Measurements from ENCODE around the gene PAPPA.

Gene PAPPA

GRCh38 chr9:116232424-116233159 lies 79.0 kb downstream of the PAPPA start:
- Histone ChIP-seq H3K4me3 (ENCODE audit: low read length) (no peak overlapping the region), H3K4me2 (ENCODE audit: low read length) (no peak overlapping the region), H3K36me3 (ENCODE audit: control insufficient read depth, insufficient read depth, low read length) (no peaks in the 10 kb centered on the region), H3K4me1 (ENCODE audit: control insufficient read depth, low read depth, low read length) (no peaks in the 10 kb centered on the region), H3K9ac (ENCODE audit: low read length) (no peak overlapping the region), H3K18ac (ENCODE audit: low read length) (peak overlapping the region; percentile 45), H3K27ac (ENCODE audit: low read depth, low read length) (no peak overlapping the region), H3K56ac (ENCODE audit: low read length) (no peak overlapping the region), H4K5ac (ENCODE audit: low read length) (no peak overlapping the region), H3K4ac (ENCODE audit: low read depth, low read length) (no peak overlapping the region), H3K23ac (ENCODE audit: low read length) (no peak overlapping the region), H4K8ac (ENCODE audit: low read depth, low read length) (no peak overlapping the region), H3K27me3 (ENCODE audit: insufficient read depth, low read length, poor library complexity) (no peaks in the 10 kb centered on the region), H3K79me2 (ENCODE audit: control insufficient read depth, insufficient read depth, low read length) (no peaks in the 10 kb centered on the region), H2BK120ac (ENCODE audit: low read depth, low read length) (no peak overlapping the region), H2AK5ac (ENCODE audit: low read length) (no peak overlapping the region), H3K79me1 (ENCODE audit: low read length) (no peaks in the 10 kb centered on the region), H2BK5ac (ENCODE audit: low read length) (no peak overlapping the region), H2BK15ac (replicated peaks; ENCODE audit: low read depth) (no peak overlapping the region)
- WGBS (ENCODE audit: extremely low coverage, insufficient coverage, low lambda C conversion rate): no CpG with 5 or more reads among the region's 5 CpGs
- peak; percentile 53 for DNase-seq

GRCh38 chr9:116233160-116233530 lies 79.6 kb downstream of the PAPPA start:
- Histone ChIP-seq H3K4me2 (ENCODE audit: low read length) (no peak overlapping the region), H3K18ac (ENCODE audit: low read length) (no peak overlapping the region), H3K79me1 (ENCODE audit: low read length) (no peaks in the 10 kb centered on the region), H4K5ac (ENCODE audit: low read length) (no peak overlapping the region), H3K23ac (ENCODE audit: low read length) (no peak overlapping the region), H3K4ac (ENCODE audit: low read depth, low read length) (no peak overlapping the region), H2AK5ac (ENCODE audit: low read length) (no peak overlapping the region), H2BK120ac (ENCODE audit: low read depth, low read length) (no peak overlapping the region), H2BK5ac (ENCODE audit: low read length) (no peak overlapping the region), H3K27me3 (ENCODE audit: insufficient read depth, low read length, poor library complexity) (no peaks in the 10 kb centered on the region), H3K36me3 (ENCODE audit: control insufficient read depth, insufficient read depth, low read length) (no peaks in the 10 kb centered on the region), H3K4me1 (ENCODE audit: control insufficient read depth, low read depth, low read length) (no peaks in the 10 kb centered on the region), H3K4me3 (ENCODE audit: low read length) (no peak overlapping the region), H4K8ac (ENCODE audit: low read depth, low read length) (no peak overlapping the region), H3K27ac (ENCODE audit: low read depth, low read length) (peak overlapping the region; percentile 19), H2BK15ac (replicated peaks; ENCODE audit: low read depth) (no peak overlapping the region), H3K79me2 (ENCODE audit: control insufficient read depth, insufficient read depth, low read length) (no peaks in the 10 kb centered on the region), H3K9ac (ENCODE audit: low read length) (no peak overlapping the region), H3K56ac (ENCODE audit: low read length) (no peak overlapping the region)
- no CpG with 5 or more reads among the region's 3 CpGs for WGBS (ENCODE audit: extremely low coverage, insufficient coverage, low lambda C conversion rate)
- no peak for DNase-seq

- no peak overlapping the region for H2BK5ac ChIP-seq (ENCODE audit: low read length)
- H3K56ac ChIP-seq (ENCODE audit: low read length): no peak overlapping the region
- no peak overlapping the region for H3K4ac ChIP-seq (ENCODE audit: low read depth, low read length)
- H3K23ac ChIP-seq (ENCODE audit: low read length): no peak overlapping the region
- H3K4me2 ChIP-seq (ENCODE audit: low read length): no peak overlapping the region
- WGBS (ENCODE audit: extremely low coverage, insufficient coverage, low lambda C conversion rate): no CpG with 5 or more reads among the region's 4 CpGs
- no peaks in the 10 kb centered on the region for H3K36me3 ChIP-seq (ENCODE audit: control insufficient read depth, insufficient read depth, low read length)
- peak overlapping the region; percentile 19 for H3K27ac ChIP-seq (ENCODE audit: low read depth, low read length)
- H3K18ac ChIP-seq (ENCODE audit: low read length): no peak overlapping the region
- H3K9ac ChIP-seq (ENCODE audit: low read length): no peak overlapping the region
- H4K8ac ChIP-seq (ENCODE audit: low read depth, low read length): no peak overlapping the region
- peak; percentile 97 for DNase-seq
- no peak overlapping the region for H3K4me3 ChIP-seq (ENCODE audit: low read length)
- H3K79me1 ChIP-seq (ENCODE audit: low read length): no peaks in the 10 kb centered on the region
- no peak overlapping the region for H2BK120ac ChIP-seq (ENCODE audit: low read depth, low read length)
- H2AK5ac ChIP-seq (ENCODE audit: low read length): no peak overlapping the region
- no peaks in the 10 kb centered on the region for H3K27me3 ChIP-seq (ENCODE audit: insufficient read depth, low read length, poor library complexity)
- no peak overlapping the region for H2BK15ac ChIP-seq (replicated peaks; ENCODE audit: low read depth)
- H4K5ac ChIP-seq (ENCODE audit: low read length): no peak overlapping the region
- no peaks in the 10 kb centered on the region for H3K79me2 ChIP-seq (ENCODE audit: control insufficient read depth, insufficient read depth, low read length)
- H3K4me1 ChIP-seq (ENCODE audit: control insufficient read depth, low read depth, low read length): no peaks in the 10 kb centered on the region
These were observed 80.5 kb downstream of the PAPPA start for GRCh38 chr9:116234081-116234480.

GRCh38 chr9:116236979-116237378 lies 83.4 kb downstream of the PAPPA start:
- no peak overlapping the region for H3K4me2 ChIP-seq (ENCODE audit: low read length)
- no peak overlapping the region for H3K4me3 ChIP-seq (ENCODE audit: low read length)
- no peak overlapping the region for H3K56ac ChIP-seq (ENCODE audit: low read length)
- no peak overlapping the region for H3K9ac ChIP-seq (ENCODE audit: low read length)
- H2BK120ac ChIP-seq (ENCODE audit: low read depth, low read length): no peak overlapping the region
- no peak overlapping the region for H3K27ac ChIP-seq (ENCODE audit: low read depth, low read length)
- H2AK5ac ChIP-seq (ENCODE audit: low read length): no peak overlapping the region
- no peaks in the 10 kb centered on the region for H3K27me3 ChIP-seq (ENCODE audit: insufficient read depth, low read length, poor library complexity)
- DNase-seq: no peak
- no peak overlapping the region for H3K4ac ChIP-seq (ENCODE audit: low read depth, low read length)
- no peak overlapping the region for H4K8ac ChIP-seq (ENCODE audit: low read depth, low read length)
- no peaks in the 10 kb centered on the region for H3K79me2 ChIP-seq (ENCODE audit: control insufficient read depth, insufficient read depth, low read length)
- no peaks in the 10 kb centered on the region for H3K79me1 ChIP-seq (ENCODE audit: low read length)
- H2BK5ac ChIP-seq (ENCODE audit: low read length): no peak overlapping the region
- H4K5ac ChIP-seq (ENCODE audit: low read length): no peak overlapping the region
- H2BK15ac ChIP-seq (replicated peaks; ENCODE audit: low read depth): no peak overlapping the region
- no peaks in the 10 kb centered on the region for H3K4me1 ChIP-seq (ENCODE audit: control insufficient read depth, low read depth, low read length)
- no peaks in the 10 kb centered on the region for H3K36me3 ChIP-seq (ENCODE audit: control insufficient read depth, insufficient read depth, low read length)
- no peak overlapping the region for H3K18ac ChIP-seq (ENCODE audit: low read length)
- H3K23ac ChIP-seq (ENCODE audit: low read length): no peak overlapping the region

GRCh38 chr9:116237456-116237855 lies 83.9 kb downstream of the PAPPA start:
- H3K4ac ChIP-seq (ENCODE audit: low read depth, low read length): no peak overlapping the region
- H2AK5ac ChIP-seq (ENCODE audit: low read length): no peak overlapping the region
- no peaks in the 10 kb centered on the region for H3K36me3 ChIP-seq (ENCODE audit: control insufficient read depth, insufficient read depth, low read length)
- no peaks in the 10 kb centered on the region for H3K4me1 ChIP-seq (ENCODE audit: control insufficient read depth, low read depth, low read length)
- WGBS (ENCODE audit: extremely low coverage, insufficient coverage, low lambda C conversion rate): no CpG with 5 or more reads among the region's 4 CpGs
- H3K23ac ChIP-seq (ENCODE audit: low read length): no peak overlapping the region
- H3K18ac ChIP-seq (ENCODE audit: low read length): no peak overlapping the region
- H3K79me1 ChIP-seq (ENCODE audit: low read length): no peaks in the 10 kb centered on the region
- no peak overlapping the region for H3K4me2 ChIP-seq (ENCODE audit: low read length)
- H2BK5ac ChIP-seq (ENCODE audit: low read length): no peak overlapping the region
- H3K27ac ChIP-seq (ENCODE audit: low read depth, low read length): no peak overlapping the region
- H3K4me3 ChIP-seq (ENCODE audit: low read length): no peak overlapping the region
- no peak overlapping the region for H3K56ac ChIP-seq (ENCODE audit: low read length)
- no peak overlapping the region for H4K8ac ChIP-seq (ENCODE audit: low read depth, low read length)
- DNase-seq: no peak
- H2BK15ac ChIP-seq (replicated peaks; ENCODE audit: low read depth): no peak overlapping the region
- no peaks in the 10 kb centered on the region for H3K79me2 ChIP-seq (ENCODE audit: control insufficient read depth, insufficient read depth, low read length)
- H4K5ac ChIP-seq (ENCODE audit: low read length): no peak overlapping the region
- no peaks in the 10 kb centered on the region for H3K27me3 ChIP-seq (ENCODE audit: insufficient read depth, low read length, poor library complexity)
- no peak overlapping the region for H2BK120ac ChIP-seq (ENCODE audit: low read depth, low read length)
- H3K9ac ChIP-seq (ENCODE audit: low read length): no peak overlapping the region

- WGBS (ENCODE audit: extremely low coverage, insufficient coverage, low lambda C conversion rate): no CpG with 5 or more reads among the region's 2 CpGs
- Histone ChIP-seq H3K79me1 (ENCODE audit: low read length) (no peaks in the 10 kb centered on the region), H3K56ac (ENCODE audit: low read length) (no peak overlapping the region), H3K4ac (ENCODE audit: low read depth, low read length) (no peak overlapping the region), H3K23ac (ENCODE audit: low read length) (no peak overlapping the region), H2BK5ac (ENCODE audit: low read length) (no peak overlapping the region), H3K79me2 (ENCODE audit: control insufficient read depth, insufficient read depth, low read length) (no peaks in the 10 kb centered on the region), H3K18ac (ENCODE audit: low read length) (no peak overlapping the region), H4K8ac (ENCODE audit: low read depth, low read length) (no peak overlapping the region), H4K5ac (ENCODE audit: low read length) (no peak overlapping the region), H3K4me2 (ENCODE audit: low read length) (no peak overlapping the region), H3K36me3 (ENCODE audit: control insufficient read depth, insufficient read depth, low read length) (no peaks in the 10 kb centered on the region), H2AK5ac (ENCODE audit: low read length) (no peak overlapping the region), H3K4me3 (ENCODE audit: low read length) (no peak overlapping the region), H2BK15ac (replicated peaks; ENCODE audit: low read depth) (no peak overlapping the region), H3K9ac (ENCODE audit: low read length) (no peak overlapping the region), H3K27me3 (ENCODE audit: insufficient read depth, low read length, poor library complexity) (no peaks in the 10 kb centered on the region), H2BK120ac (ENCODE audit: low read depth, low read length) (no peak overlapping the region), H3K4me1 (ENCODE audit: control insufficient read depth, low read depth, low read length) (no peaks in the 10 kb centered on the region), H3K27ac (ENCODE audit: low read depth, low read length) (no peak overlapping the region)
- DNase-seq: no peak
These were observed 84.6 kb downstream of the PAPPA start for GRCh38 chr9:116238225-116238624.

Data from mesendoderm (in vitro differentiated cells).